ENCODE measurements around the gene PRR12. TPM values are rescaled to one million over a fixed set of nuclear protein-coding genes. Genes with fewer than 3 reads are reported as not detected.

Gene PRR12
- total RNA-seq, 1 donor: 3.0 TPM

- DNase-seq (ENCODE audit: low read depth): no peak
- H3K4me3 ChIP-seq (ENCODE audit: low read depth, low read length): no peak overlapping the region
- TF ChIP-seq, protein P1, sequence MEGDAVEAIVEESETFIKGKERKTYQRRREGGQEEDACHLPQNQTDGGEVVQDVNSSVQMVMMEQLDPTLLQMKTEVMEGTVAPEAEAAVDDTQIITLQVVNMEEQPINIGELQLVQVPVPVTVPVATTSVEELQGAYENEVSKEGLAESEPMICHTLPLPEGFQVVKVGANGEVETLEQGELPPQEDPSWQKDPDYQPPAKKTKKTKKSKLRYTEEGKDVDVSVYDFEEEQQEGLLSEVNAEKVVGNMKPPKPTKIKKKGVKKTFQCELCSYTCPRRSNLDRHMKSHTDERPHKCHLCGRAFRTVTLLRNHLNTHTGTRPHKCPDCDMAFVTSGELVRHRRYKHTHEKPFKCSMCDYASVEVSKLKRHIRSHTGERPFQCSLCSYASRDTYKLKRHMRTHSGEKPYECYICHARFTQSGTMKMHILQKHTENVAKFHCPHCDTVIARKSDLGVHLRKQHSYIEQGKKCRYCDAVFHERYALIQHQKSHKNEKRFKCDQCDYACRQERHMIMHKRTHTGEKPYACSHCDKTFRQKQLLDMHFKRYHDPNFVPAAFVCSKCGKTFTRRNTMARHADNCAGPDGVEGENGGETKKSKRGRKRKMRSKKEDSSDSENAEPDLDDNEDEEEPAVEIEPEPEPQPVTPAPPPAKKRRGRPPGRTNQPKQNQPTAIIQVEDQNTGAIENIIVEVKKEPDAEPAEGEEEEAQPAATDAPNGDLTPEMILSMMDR (IDR thresholded peaks at IDR 0.05; ENCODE audit: insufficient read depth, low read depth, low read length): no peak
Measured at GRCh38 chr19:49570997-49571676, 19.8 kb upstream of the PRR12 start.

- TF ChIP-seq, protein P1 (IDR thresholded peaks at IDR 0.05; ENCODE audit: insufficient read depth, low read depth, low read length): no peak
- H3K4me3 ChIP-seq (ENCODE audit: low read depth, low read length): no peak overlapping the region
- no peak for DNase-seq (ENCODE audit: low read depth)
Measured at GRCh38 chr19:49573009-49573408, 18.0 kb upstream of the PRR12 start.

- TF ChIP-seq, protein P1 (IDR thresholded peaks at IDR 0.05; ENCODE audit: insufficient read depth, low read depth, low read length): no peak
- no peak overlapping the region for H3K4me3 ChIP-seq (ENCODE audit: low read depth, low read length)
- DNase-seq (ENCODE audit: low read depth): no peak
Measured at GRCh38 chr19:49573425-49573824, 17.6 kb upstream of the PRR12 start.

DNA sequence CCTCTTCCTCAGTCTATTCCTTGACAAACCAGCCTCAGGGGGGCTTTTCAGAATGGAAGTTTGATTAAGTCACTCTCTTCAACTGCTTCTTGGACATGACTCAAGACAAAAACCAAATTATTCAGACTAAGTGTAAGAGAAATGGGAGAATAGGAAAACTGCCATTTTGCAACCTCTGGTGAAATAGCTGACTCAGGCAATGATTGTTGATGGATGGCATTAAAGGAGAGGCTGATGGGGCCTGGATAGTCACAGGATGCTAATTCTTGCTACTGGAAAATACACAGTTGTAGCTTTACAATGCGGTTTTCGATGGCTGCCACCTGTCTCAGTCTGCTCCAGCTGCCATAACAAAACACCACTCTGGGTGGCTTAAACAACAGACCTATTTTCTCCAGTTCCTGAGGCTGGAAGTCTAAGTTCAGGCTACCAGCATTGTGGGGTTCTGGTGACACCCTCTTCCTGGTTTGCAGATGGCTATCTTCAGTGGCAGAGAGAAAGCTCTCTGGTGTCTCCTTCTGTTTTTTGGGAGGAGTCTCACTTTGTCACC, 16.7 kb upstream of the PRR12 start:
- no peak for DNase-seq (ENCODE audit: low read depth)
- TF ChIP-seq, protein P1 (IDR thresholded peaks at IDR 0.05; ENCODE audit: insufficient read depth, low read depth, low read length): no peak
- H3K4me3 ChIP-seq (ENCODE audit: low read depth, low read length): no peak overlapping the region

GRCh38 chr19:49579193-49579592, 11.8 kb upstream of the PRR12 start:
- no peak for DNase-seq (ENCODE audit: low read depth)
- peak overlapping the region; percentile 95 for H3K4me3 ChIP-seq (ENCODE audit: low read depth, low read length)

GRCh38 chr19:49579947-49580263, 11.1 kb upstream of the PRR12 start:
- TF ChIP-seq, protein P1 (IDR thresholded peaks at IDR 0.05; ENCODE audit: insufficient read depth, low read depth, low read length): no peak
- peak overlapping the region; percentile 95 for H3K4me3 ChIP-seq (ENCODE audit: low read depth, low read length)
- no peak for DNase-seq (ENCODE audit: low read depth)

More at GRCh38 chr19:49579193-49579592, 11.8 kb upstream of the PRR12 start:
- TF ChIP-seq, protein P1 (IDR thresholded peaks at IDR 0.05; ENCODE audit: insufficient read depth, low read depth, low read length): no peak
